ENCODE measurements around the gene CCND2. TPM values are rescaled to one million over a fixed set of nuclear protein-coding genes. Genes with fewer than 3 reads are reported as not detected.

CCND2 gene
- total RNA-seq, 4 donors from 2014 or later, result 52.2 to 98.6 (median 63.4) TPM

DNA sequence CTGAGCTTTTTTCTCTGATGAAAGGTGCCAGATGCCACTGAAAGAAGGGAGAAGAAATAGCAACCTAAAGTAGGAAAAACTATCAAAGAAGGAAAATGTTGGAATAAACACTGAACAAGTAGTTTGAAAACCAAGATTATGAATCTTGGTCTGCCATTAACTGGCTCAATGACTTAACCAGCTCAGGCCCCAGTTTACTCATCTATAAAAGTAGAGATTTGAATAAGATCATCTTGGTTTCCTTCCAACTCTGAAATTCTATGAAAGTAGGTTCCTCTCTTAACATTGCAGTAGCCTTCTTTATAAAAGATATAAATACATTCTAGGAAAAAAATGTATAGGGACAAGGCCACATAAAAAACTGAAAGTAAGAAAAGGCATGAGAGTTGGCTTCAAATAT lies 16.1 kb upstream of the CCND2 start:
- TF ChIP-seq, protein P1, sequence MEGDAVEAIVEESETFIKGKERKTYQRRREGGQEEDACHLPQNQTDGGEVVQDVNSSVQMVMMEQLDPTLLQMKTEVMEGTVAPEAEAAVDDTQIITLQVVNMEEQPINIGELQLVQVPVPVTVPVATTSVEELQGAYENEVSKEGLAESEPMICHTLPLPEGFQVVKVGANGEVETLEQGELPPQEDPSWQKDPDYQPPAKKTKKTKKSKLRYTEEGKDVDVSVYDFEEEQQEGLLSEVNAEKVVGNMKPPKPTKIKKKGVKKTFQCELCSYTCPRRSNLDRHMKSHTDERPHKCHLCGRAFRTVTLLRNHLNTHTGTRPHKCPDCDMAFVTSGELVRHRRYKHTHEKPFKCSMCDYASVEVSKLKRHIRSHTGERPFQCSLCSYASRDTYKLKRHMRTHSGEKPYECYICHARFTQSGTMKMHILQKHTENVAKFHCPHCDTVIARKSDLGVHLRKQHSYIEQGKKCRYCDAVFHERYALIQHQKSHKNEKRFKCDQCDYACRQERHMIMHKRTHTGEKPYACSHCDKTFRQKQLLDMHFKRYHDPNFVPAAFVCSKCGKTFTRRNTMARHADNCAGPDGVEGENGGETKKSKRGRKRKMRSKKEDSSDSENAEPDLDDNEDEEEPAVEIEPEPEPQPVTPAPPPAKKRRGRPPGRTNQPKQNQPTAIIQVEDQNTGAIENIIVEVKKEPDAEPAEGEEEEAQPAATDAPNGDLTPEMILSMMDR (IDR thresholded peaks at IDR 0.05; ENCODE audit: low read depth), result no peak

DNA sequence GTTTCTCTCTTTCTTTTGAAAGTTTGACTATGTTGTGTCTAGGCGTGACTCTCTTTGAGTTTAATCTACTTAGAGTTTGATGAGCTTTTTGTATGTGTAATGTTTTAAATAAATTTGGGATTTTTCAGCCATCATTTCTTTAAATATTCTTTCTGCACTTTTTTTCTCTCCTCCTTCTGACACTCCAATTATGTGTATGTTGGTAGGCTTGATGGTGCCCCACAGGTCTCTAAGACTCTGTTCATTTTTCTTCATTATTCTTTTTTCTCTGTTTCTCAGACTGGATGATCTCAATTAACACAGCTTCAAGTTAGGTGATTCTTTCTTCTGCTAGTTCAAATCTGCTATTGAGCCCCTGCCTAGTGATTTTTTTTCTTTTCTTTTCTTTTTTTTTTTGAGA lies 14.5 kb upstream of the CCND2 start:
- TF ChIP-seq, protein P1 (IDR thresholded peaks at IDR 0.05; ENCODE audit: low read depth), result no peak

DNA sequence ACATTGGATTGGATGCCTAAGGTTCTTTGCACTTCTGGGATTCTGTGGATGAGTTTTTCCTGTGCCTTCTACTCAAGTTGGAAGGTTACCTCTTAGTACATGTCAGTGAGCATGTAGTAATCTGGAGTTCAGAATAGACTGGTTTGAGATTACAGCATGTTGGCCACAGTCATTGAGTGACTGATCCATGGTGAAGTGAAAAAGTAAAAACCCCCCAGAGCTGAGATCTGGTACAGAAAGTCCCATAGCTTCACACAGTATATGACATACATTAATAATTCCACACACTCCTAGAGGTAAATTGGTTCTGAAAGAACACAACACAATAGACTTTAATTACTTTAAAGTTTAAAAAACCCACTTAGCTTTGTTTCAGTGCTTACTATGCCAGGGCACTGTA lies 11.9 kb upstream of the CCND2 start:
- TF ChIP-seq, protein P1 (IDR thresholded peaks at IDR 0.05; ENCODE audit: low read depth), result no peak

GRCh38 chr12:4265280-4265679 lies 8.3 kb upstream of the CCND2 start:
- TF ChIP-seq, protein P1 (IDR thresholded peaks at IDR 0.05; ENCODE audit: low read depth), result no peak

GRCh38 chr12:4266990-4267389 lies 6.6 kb upstream of the CCND2 start:
- TF ChIP-seq, protein P1 (IDR thresholded peaks at IDR 0.05; ENCODE audit: low read depth), result no peak

- TF ChIP-seq, protein P1 (IDR thresholded peaks at IDR 0.05; ENCODE audit: low read depth), result no peak
Observed at GRCh38 chr12:4267704-4268328, 5.7 kb upstream of the CCND2 start.

- TF ChIP-seq, protein P1 (IDR thresholded peaks at IDR 0.05; ENCODE audit: low read depth), result no peak
Observed at GRCh38 chr12:4268329-4269181, 5.0 kb upstream of the CCND2 start.
